Measurements from ENCODE around the gene NTNG2.

Gene NTNG2

DNA sequence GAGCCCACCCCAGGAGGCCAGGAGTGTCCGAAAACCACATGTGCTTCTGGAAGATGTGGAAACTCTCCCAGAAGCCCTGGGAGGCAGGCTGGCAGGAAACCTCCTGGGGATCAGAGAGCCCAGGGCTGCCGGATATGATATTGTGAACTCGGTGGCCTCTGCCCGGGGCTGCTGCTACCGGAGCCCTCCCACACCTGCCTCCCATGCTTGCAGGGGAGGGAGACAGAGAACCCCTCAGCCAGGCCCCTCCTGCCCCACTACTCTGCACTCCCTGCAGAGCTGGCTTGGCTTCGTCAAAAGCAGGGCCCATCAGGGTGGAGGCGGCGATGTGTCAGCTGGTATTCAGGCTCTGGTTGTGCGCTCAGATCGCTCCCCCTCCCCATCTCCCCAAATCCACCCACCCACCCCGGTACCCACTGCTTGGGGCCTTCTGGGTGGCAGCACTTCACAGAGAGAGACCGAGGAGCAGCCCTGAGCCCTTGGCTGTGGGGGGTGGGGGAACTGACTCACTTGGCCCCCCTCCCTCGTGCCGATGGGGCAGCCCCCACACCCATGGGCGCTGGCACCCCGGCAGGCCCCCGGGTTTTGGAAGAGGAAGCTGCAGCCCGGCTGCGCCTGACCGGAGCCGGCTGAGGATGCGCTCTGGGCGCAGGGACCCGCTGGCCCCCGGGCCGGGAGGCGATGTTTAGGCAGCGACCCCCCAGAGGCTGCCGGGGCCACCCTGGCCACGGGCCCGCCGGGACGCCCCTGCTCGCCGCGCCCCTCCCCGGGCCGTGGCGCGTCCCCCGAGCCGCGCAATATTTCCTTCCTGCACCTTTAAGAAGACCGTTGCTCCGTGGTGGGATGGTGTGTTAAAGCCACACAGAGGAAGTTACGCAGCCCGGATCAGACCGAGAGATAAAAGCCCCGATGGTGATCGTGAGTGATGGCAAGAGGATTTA, 786 bp upstream of the NTNG2 start (continued):
- TF ChIP-seq ZNF138 (tag by site-specific recombination; IDR thresholded peaks at IDR 0.05; ENCODE audit: borderline replicate concordance) (no peak), YY1 (tag by site-specific recombination; IDR thresholded peaks at IDR 0.05) (no peak), ZBTB20 (tag by site-specific recombination; IDR thresholded peaks at IDR 0.05) (peak; percentile 43), ZNF473 (tag by site-specific recombination; IDR thresholded peaks at IDR 0.05) (no peak), TRIM28 (IDR thresholded peaks at IDR 0.05; ENCODE audit: borderline replicate concordance, low read length) (no peak), ZFP69B (tag by site-specific recombination; IDR thresholded peaks at IDR 0.05) (no peak), ZNF2 (tag by site-specific recombination; IDR thresholded peaks at IDR 0.05) (no peak), ZNF24 (tag by site-specific recombination; IDR thresholded peaks at IDR 0.05) (no peak), SCRT2 (tag by site-specific recombination; IDR thresholded peaks at IDR 0.05) (no peak), ZNF530 (tag by site-specific recombination; IDR thresholded peaks at IDR 0.05; ENCODE audit: low read depth) (no peak), SP2 (tag by site-specific recombination; IDR thresholded peaks at IDR 0.05) (peak; percentile 19; the same call in 1 of the 2 replicates), RBAK (tag by site-specific recombination; IDR thresholded peaks at IDR 0.05) (no peak), ZXDB (tag by site-specific recombination; IDR thresholded peaks at IDR 0.05) (no peak), ZNF660 (tag by site-specific recombination; IDR thresholded peaks at IDR 0.05) (0 out of 2 replicates have a peak, but pooled peaks have one; percentile 24), ZNF600 (tag by site-specific recombination; IDR thresholded peaks at IDR 0.05) (0 out of 2 replicates have a peak, but pooled peaks have one; percentile 29), KLF1 (tag by site-specific recombination; IDR thresholded peaks at IDR 0.05) (no peak), HOXD13 (CRISPR knock-in tag; IDR thresholded peaks at IDR 0.05; ENCODE audit: borderline replicate concordance) (no peak), ZNF248 (tag by site-specific recombination; IDR thresholded peaks at IDR 0.05) (no peak), ZNF202 (tag by site-specific recombination; IDR thresholded peaks at IDR 0.05; ENCODE audit: borderline replicate concordance) (no peak), ZNF629 (tag by site-specific recombination; IDR thresholded peaks at IDR 0.05) (no peak), ZNF768 (tag by site-specific recombination; IDR thresholded peaks at IDR 0.05) (no peak)
- TF ChIP-seq, protein P1, sequence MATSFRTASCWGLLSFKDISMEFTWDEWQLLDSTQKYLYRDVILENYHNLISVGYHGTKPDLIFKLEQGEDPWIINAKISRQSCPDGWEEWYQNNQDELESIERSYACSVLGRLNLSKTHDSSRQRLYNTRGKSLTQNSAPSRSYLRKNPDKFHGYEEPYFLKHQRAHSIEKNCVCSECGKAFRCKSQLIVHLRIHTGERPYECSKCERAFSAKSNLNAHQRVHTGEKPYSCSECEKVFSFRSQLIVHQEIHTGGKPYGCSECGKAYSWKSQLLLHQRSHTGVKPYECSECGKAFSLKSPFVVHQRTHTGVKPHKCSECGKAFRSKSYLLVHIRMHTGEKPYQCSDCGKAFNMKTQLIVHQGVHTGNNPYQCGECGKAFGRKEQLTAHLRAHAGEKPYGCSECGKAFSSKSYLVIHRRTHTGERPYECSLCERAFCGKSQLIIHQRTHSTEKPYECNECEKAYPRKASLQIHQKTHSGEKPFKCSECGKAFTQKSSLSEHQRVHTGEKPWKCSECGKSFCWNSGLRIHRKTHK (tag by site-specific recombination; IDR thresholded peaks at IDR 0.05), result no peak
- TF ChIP-seq, protein P2, sequence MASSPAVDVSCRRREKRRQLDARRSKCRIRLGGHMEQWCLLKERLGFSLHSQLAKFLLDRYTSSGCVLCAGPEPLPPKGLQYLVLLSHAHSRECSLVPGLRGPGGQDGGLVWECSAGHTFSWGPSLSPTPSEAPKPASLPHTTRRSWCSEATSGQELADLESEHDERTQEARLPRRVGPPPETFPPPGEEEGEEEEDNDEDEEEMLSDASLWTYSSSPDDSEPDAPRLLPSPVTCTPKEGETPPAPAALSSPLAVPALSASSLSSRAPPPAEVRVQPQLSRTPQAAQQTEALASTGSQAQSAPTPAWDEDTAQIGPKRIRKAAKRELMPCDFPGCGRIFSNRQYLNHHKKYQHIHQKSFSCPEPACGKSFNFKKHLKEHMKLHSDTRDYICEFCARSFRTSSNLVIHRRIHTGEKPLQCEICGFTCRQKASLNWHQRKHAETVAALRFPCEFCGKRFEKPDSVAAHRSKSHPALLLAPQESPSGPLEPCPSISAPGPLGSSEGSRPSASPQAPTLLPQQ (tag by site-specific recombination; IDR thresholded peaks at IDR 0.05), result no peak
- TF ChIP-seq, protein P3, sequence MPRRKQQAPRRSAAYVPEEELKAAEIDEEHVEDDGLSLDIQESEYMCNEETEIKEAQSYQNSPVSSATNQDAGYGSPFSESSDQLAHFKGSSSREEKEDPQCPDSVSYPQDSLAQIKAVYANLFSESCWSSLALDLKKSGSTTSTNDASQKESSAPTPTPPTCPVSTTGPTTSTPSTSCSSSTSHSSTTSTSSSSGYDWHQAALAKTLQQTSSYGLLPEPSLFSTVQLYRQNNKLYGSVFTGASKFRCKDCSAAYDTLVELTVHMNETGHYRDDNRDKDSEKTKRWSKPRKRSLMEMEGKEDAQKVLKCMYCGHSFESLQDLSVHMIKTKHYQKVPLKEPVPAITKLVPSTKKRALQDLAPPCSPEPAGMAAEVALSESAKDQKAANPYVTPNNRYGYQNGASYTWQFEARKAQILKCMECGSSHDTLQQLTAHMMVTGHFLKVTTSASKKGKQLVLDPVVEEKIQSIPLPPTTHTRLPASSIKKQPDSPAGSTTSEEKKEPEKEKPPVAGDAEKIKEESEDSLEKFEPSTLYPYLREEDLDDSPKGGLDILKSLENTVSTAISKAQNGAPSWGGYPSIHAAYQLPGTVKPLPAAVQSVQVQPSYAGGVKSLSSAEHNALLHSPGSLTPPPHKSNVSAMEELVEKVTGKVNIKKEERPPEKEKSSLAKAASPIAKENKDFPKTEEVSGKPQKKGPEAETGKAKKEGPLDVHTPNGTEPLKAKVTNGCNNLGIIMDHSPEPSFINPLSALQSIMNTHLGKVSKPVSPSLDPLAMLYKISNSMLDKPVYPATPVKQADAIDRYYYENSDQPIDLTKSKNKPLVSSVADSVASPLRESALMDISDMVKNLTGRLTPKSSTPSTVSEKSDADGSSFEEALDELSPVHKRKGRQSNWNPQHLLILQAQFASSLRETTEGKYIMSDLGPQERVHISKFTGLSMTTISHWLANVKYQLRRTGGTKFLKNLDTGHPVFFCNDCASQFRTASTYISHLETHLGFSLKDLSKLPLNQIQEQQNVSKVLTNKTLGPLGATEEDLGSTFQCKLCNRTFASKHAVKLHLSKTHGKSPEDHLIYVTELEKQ (tag by site-specific recombination; IDR thresholded peaks at IDR 0.05; ENCODE audit: borderline replicate concordance), result no peak
- TF ChIP-seq, protein P4, sequence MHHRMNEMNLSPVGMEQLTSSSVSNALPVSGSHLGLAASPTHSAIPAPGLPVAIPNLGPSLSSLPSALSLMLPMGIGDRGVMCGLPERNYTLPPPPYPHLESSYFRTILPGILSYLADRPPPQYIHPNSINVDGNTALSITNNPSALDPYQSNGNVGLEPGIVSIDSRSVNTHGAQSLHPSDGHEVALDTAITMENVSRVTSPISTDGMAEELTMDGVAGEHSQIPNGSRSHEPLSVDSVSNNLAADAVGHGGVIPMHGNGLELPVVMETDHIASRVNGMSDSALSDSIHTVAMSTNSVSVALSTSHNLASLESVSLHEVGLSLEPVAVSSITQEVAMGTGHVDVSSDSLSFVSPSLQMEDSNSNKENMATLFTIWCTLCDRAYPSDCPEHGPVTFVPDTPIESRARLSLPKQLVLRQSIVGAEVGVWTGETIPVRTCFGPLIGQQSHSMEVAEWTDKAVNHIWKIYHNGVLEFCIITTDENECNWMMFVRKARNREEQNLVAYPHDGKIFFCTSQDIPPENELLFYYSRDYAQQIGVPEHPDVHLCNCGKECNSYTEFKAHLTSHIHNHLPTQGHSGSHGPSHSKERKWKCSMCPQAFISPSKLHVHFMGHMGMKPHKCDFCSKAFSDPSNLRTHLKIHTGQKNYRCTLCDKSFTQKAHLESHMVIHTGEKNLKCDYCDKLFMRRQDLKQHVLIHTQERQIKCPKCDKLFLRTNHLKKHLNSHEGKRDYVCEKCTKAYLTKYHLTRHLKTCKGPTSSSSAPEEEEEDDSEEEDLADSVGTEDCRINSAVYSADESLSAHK (tag by site-specific recombination; IDR thresholded peaks at IDR 0.05), result no peak
- TF ChIP-seq, protein P5, sequence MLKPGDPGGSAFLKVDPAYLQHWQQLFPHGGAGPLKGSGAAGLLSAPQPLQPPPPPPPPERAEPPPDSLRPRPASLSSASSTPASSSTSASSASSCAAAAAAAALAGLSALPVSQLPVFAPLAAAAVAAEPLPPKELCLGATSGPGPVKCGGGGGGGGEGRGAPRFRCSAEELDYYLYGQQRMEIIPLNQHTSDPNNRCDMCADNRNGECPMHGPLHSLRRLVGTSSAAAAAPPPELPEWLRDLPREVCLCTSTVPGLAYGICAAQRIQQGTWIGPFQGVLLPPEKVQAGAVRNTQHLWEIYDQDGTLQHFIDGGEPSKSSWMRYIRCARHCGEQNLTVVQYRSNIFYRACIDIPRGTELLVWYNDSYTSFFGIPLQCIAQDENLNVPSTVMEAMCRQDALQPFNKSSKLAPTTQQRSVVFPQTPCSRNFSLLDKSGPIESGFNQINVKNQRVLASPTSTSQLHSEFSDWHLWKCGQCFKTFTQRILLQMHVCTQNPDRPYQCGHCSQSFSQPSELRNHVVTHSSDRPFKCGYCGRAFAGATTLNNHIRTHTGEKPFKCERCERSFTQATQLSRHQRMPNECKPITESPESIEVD (tag by site-specific recombination; IDR thresholded peaks at IDR 0.05), result no peak
- TF ChIP-seq, protein P6, sequence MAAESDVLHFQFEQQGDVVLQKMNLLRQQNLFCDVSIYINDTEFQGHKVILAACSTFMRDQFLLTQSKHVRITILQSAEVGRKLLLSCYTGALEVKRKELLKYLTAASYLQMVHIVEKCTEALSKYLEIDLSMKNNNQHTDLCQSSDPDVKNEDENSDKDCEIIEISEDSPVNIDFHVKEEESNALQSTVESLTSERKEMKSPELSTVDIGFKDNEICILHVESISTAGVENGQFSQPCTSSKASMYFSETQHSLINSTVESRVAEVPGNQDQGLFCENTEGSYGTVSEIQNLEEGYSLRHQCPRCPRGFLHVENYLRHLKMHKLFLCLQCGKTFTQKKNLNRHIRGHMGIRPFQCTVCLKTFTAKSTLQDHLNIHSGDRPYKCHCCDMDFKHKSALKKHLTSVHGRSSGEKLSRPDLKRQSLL (tag by site-specific recombination; IDR thresholded peaks at IDR 0.05), result no peak
